Fibroblast of villous mesenchyme (primary cell): ENCODE measurements around the gene ADCK2. TPM values are rescaled to one million over a fixed set of nuclear protein-coding genes. Genes with fewer than 3 reads are reported as not detected.
"Not testable (repeated sequence)": the region's sequence is repeated elsewhere in the genome, so short reads cannot be mapped to it uniquely, and the experiment has no call there.

Source experiments
- DNase-seq: peaks from one replicate; pipeline ENCODE4 v3.0.0-alpha.2; 2010; ENCODE audit warnings: low read depth
- H3K4me3 ChIP-seq: 2 replicates; pipeline ENCODE4 v1.5.1; 2011; ENCODE audit warnings: low read depth, mild to moderate bottlenecking, low read length
- total RNA-seq: library from RNA; depleted of rRNA; stranded (reverse); fragments of >200 nt; gene quantifications from 2 replicates; pipeline ENCODE4 v1.2.3, GENCODE V29; 2012
- TF ChIP-seq, protein P1 (sequence below): IDR thresholded peaks from 2 replicates; pipeline ENCODE4 v1.5.1; 2012; ENCODE audit warnings: low read depth, mild to moderate bottlenecking, low read length; ENCODE audit not compliant: insufficient read depth

ADCK2 gene
- total RNA-seq, 1 donor: 20.3 TPM

- no peak overlapping the region for H3K4me3 ChIP-seq
- TF ChIP-seq, protein P1, sequence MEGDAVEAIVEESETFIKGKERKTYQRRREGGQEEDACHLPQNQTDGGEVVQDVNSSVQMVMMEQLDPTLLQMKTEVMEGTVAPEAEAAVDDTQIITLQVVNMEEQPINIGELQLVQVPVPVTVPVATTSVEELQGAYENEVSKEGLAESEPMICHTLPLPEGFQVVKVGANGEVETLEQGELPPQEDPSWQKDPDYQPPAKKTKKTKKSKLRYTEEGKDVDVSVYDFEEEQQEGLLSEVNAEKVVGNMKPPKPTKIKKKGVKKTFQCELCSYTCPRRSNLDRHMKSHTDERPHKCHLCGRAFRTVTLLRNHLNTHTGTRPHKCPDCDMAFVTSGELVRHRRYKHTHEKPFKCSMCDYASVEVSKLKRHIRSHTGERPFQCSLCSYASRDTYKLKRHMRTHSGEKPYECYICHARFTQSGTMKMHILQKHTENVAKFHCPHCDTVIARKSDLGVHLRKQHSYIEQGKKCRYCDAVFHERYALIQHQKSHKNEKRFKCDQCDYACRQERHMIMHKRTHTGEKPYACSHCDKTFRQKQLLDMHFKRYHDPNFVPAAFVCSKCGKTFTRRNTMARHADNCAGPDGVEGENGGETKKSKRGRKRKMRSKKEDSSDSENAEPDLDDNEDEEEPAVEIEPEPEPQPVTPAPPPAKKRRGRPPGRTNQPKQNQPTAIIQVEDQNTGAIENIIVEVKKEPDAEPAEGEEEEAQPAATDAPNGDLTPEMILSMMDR: no peak
Measured at GRCh38 chr7:140668641-140669040, 4.1 kb upstream of the ADCK2 start.

GRCh38 chr7:140669352-140669751 lies 3.4 kb upstream of the ADCK2 start:
- TF ChIP-seq, protein P1: no peak
- H3K4me3 ChIP-seq: no peak overlapping the region
- no peak for DNase-seq

More at GRCh38 chr7:140668641-140669040, 4.1 kb upstream of the ADCK2 start:
- no peak for DNase-seq

DNA sequence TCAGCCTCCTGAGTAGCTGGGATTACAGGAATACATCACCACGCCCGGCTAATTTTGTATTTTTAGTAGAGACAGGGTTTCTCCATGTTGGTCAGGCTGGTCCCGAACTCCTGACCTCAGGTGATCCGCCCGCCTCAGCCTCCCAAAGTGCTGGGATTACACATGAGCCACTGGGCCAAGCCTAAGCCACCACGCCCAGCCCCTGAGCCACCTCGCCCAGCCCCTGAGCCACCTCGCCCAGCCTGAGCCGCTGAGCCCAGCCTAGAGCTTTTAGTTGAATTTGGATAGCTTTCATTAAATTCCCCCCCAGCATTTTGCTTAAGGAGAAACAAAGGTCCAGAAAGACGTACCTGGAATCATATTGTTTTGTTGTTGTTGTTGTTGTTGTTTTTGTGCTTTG lies 2.9 kb upstream of the ADCK2 start:
- DNase-seq, H3K4me3 ChIP-seq: not testable (repeated sequence)

GRCh38 chr7:140670343-140670935 lies 2.3 kb upstream of the ADCK2 start:
- no peak overlapping the region for H3K4me3 ChIP-seq
- TF ChIP-seq, protein P1: no peak
- DNase-seq: no peak

DNA sequence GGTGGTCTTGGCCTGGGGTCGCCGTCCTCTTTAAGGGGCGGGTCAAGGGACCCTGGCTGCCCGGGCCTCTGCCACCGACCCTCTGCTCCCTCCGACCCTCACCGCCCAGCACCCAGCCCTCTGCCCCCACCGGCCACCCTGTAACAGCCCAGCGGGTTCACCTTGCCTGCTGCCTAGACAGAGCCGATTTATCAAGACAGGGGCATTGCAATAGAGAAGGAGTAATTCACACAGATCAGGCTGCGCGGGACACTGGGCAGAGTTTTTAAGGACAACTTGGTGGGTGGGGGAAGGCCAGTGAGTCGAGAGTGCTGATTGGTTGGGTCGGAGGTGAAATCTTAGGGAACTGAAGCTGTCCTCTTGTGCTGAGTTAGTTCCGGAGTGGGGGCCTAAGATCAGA lies 779 bp upstream of the ADCK2 start:
- DNase-seq: no peak
- H3K4me3 ChIP-seq: no peak overlapping the region
- TF ChIP-seq, protein P1: no peak

- H3K4me3 ChIP-seq: peak overlapping the region; percentile 71
- TF ChIP-seq, protein P1: no peak
- peak; percentile 13 for DNase-seq
Measured at GRCh38 chr7:140673063-140673773, 473 bp downstream of the ADCK2 start.

DNA sequence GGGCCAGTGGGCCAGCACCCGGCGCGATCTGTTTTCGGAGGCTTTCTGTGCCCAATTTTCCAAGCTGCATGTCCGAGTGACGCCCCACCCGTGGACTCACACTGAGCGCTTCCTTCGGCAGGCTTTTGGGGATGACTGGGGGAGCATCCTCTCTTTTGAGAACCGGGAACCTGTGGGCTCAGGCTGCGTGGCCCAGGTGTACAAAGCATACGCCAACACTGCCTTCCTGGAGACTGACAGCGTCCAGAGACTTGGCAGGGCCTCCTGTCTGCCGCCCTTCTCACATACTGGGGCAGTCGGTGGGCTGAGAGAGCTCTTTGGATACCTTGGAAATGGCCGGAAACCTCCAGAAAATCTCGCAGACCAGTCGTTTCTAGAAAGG lies 1.0 kb downstream of the ADCK2 start:
- no peak for DNase-seq
- TF ChIP-seq, protein P1: no peak
- H3K4me3 ChIP-seq: peak overlapping the region; percentile 71
